Breast epithelium (tissue), 4 donors: ENCODE measurements around the gene KCTD20. TPM values are rescaled to one million over a fixed set of nuclear protein-coding genes. Genes with fewer than 3 reads are reported as not detected.
A peak's percentile ranks its signal among the peaks of the same experiment; 100 is the strongest.

ENCODE experiments used
- DNase-seq, 2 donors: peaks; one replicate each; pipeline ENCODE4 v3.0.0-alpha.2; 2019; ENCODE audit warnings: low spot score in 2 of 2
- H3K27ac ChIP-seq, 2 donors: fragments of 200-600 bp; sonication (generic) in 1 of 2; one replicate each; pipeline ENCODE4 v1.5.1; 2016 to 2019; ENCODE audit warnings: mild to moderate bottlenecking in 1 of 2
- H3K27me3 ChIP-seq, 2 donors: fragments of 200-600 bp; sonication (generic) in 1 of 2; one replicate each; pipeline versions ENCODE4 v1.5.1 to v1.6.0; 2017 to 2019; ENCODE audit warnings: control low read depth in 1 of 2, mild to moderate bottlenecking in 1 of 2
- H3K36me3 ChIP-seq: fragments of 200-600 bp; one replicate; pipeline ENCODE4 v1.5.1; 2019
- H3K4me1 ChIP-seq, 2 donors: fragments of 200-600 bp; sonication (generic); one replicate each; pipeline ENCODE4 v1.5.1; 2016 to 2019; ENCODE audit warnings: control low read depth in 1 of 2
- H3K4me3 ChIP-seq, 3 donors: fragments of 200-600 bp; sonication (generic); 1 replicate in 2 of 3; 2 replicates in 1 of 3; pipeline ENCODE4 v1.5.1; 2016 to 2019; ENCODE audit warnings: mild to moderate bottlenecking in 3 of 3, moderate library complexity in 2 of 3
- H3K9me3 ChIP-seq, 2 donors: fragments of 200-600 bp; sonication (generic) in 1 of 2; one replicate each; pipeline ENCODE4 v1.5.1; 2016 to 2019; ENCODE audit warnings: control low read depth in 1 of 2
- POLR2A ChIP-seq: fragments of 450-650 bp; IDR thresholded peaks from one replicate; pipeline ENCODE4 v1.6.1; 2016; ENCODE audit warnings: antibody characterized with exemption, mild to moderate bottlenecking, moderate library complexity
- POLR2AphosphoS5 ChIP-seq, 3 donors: sonication (generic); formaldehyde crosslinking; IDR thresholded peaks; one replicate each; pipeline ENCODE4 v1.6.1; 2017; ENCODE audit warnings: antibody characterized with exemption in 3 of 3
- intact Hi-C: fragments of 100-400 bp; cut with DNase I; formaldehyde crosslinking; loops from one replicate; pipeline ENCODE4 v1.15.1; 2023; ENCODE audit warnings: low total_unique reads
- total RNA-seq, 3 donors: library from RNA; depleted of rRNA; stranded (reverse); fragments of >200 nt; gene quantifications; one replicate each; pipeline ENCODE4 v1.1.0, GENCODE V29; 2016
- TF ChIP-seq, protein P1 (sequence below), 3 donors: fragments of 450-650 bp; IDR thresholded peaks; one replicate each; pipeline ENCODE4 v1.5.1; 2016 to 2017; ENCODE audit warnings: antibody characterized with exemption in 3 of 3, mild to moderate bottlenecking in 3 of 3, moderate library complexity in 3 of 3

The KCTD20 gene
- total RNA-seq, 3 donors from 2014 or later = 59.4 to 64.5 (median 61.6) TPM

DNA sequence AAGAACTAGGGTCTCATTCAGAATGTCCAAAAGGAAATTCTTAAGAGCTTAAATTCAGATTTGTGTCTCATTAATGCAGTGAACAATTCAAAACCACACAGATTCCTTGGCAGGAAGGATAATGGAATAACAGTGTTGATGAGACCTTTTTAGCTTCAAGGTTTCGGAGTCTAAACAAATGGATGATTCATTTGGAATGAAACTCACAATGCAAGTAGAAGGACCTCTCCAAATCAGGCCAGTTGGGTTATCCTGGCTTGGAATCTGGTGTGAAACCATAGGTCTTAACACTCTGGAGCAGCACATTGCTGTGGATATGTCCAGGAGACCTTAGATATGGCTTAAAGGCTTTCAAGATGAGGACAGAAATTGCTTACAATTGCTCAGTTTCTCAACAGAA lies 44.9 kb downstream of the KCTD20 start:
- DNase-seq = no peak
- intact Hi-C loops = no loop called here

DNA sequence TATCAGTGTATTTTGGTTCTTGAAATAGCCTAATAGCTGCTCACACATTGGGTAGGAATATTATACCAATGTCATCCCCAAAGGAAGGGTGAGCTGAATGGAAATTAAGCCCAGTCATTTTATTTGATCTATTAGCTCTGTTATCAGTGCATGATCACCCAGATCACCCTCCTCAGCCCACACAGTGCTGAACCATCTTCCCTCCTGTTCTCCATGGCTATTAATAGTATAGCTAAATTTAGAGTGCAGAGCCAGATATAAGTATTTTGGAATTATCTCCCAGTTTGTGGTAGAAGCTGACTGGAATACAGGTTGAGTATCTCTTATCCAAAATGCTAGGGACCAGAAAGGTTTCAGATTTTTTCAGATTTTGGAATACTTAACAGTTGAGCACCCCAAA lies 45.4 kb downstream of the KCTD20 start:
- DNase-seq = no peak
- peaks cover 8% of the 10 kb centered on the region for H3K36me3 ChIP-seq
- intact Hi-C loops = no loop called here
- H3K27me3 ChIP-seq = no peaks in the 10 kb centered on the region
- no peaks in the 10 kb centered on the region for H3K4me1 ChIP-seq
- TF ChIP-seq POLR2A = no peak
- TF ChIP-seq POLR2AphosphoS5 (IDR thresholded peaks at IDR 0.05) = no peak
- TF ChIP-seq, protein P1, sequence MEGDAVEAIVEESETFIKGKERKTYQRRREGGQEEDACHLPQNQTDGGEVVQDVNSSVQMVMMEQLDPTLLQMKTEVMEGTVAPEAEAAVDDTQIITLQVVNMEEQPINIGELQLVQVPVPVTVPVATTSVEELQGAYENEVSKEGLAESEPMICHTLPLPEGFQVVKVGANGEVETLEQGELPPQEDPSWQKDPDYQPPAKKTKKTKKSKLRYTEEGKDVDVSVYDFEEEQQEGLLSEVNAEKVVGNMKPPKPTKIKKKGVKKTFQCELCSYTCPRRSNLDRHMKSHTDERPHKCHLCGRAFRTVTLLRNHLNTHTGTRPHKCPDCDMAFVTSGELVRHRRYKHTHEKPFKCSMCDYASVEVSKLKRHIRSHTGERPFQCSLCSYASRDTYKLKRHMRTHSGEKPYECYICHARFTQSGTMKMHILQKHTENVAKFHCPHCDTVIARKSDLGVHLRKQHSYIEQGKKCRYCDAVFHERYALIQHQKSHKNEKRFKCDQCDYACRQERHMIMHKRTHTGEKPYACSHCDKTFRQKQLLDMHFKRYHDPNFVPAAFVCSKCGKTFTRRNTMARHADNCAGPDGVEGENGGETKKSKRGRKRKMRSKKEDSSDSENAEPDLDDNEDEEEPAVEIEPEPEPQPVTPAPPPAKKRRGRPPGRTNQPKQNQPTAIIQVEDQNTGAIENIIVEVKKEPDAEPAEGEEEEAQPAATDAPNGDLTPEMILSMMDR (IDR thresholded peaks at IDR 0.05) = no peak
- no peak overlapping the region for H3K27ac ChIP-seq
- no peaks in the 10 kb centered on the region for H3K9me3 ChIP-seq
- H3K4me3 ChIP-seq = no peak overlapping the region

More for the DNA sequence above, 44.9 kb downstream of the KCTD20 start:
- no peaks in the 10 kb centered on the region for H3K4me1 ChIP-seq
- H3K9me3 ChIP-seq = no peaks in the 10 kb centered on the region
- H3K27ac ChIP-seq = no peak overlapping the region
- no peaks in the 10 kb centered on the region for H3K27me3 ChIP-seq
- peaks cover 8% of the 10 kb centered on the region for H3K36me3 ChIP-seq
- no peak overlapping the region for H3K4me3 ChIP-seq
- TF ChIP-seq, protein P1 (IDR thresholded peaks at IDR 0.05) = no peak
- TF ChIP-seq POLR2A (no peak), POLR2AphosphoS5 (IDR thresholded peaks at IDR 0.05) (no peak)

DNA sequence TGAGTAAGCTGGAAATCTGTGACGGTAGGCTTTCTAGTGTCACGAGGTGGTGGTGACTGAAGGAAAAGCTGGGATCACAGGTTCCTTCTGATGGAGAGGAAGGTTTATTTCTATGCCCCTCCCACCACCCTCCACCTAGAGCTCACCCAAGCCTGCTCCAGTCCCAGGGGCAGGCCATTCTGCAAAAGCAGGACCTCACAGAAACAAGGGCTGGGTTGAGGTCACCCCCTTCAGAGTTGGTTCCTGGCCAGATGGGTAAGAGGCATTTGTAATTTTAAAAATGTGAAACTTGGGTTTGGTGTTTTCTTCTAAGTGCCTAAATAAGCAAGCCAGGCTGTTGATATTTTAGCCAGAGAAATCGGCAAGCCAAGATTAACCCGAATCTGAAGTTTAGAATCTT lies 46.6 kb downstream of the KCTD20 start:
- no peaks in the 10 kb centered on the region for H3K9me3 ChIP-seq
- no peak for TF ChIP-seq POLR2AphosphoS5 (IDR thresholded peaks at IDR 0.05)
- TF ChIP-seq, protein P1 (IDR thresholded peaks at IDR 0.05) = no peak
- no peak for TF ChIP-seq POLR2A
- intact Hi-C loops = no loop called here
- no peak overlapping the region for H3K27ac ChIP-seq
- H3K4me1 ChIP-seq = no peaks in the 10 kb centered on the region
- no peaks in the 10 kb centered on the region for H3K27me3 ChIP-seq
- no peak overlapping the region for H3K4me3 ChIP-seq
- no peak for DNase-seq
- peaks cover 8% of the 10 kb centered on the region for H3K36me3 ChIP-seq

DNA sequence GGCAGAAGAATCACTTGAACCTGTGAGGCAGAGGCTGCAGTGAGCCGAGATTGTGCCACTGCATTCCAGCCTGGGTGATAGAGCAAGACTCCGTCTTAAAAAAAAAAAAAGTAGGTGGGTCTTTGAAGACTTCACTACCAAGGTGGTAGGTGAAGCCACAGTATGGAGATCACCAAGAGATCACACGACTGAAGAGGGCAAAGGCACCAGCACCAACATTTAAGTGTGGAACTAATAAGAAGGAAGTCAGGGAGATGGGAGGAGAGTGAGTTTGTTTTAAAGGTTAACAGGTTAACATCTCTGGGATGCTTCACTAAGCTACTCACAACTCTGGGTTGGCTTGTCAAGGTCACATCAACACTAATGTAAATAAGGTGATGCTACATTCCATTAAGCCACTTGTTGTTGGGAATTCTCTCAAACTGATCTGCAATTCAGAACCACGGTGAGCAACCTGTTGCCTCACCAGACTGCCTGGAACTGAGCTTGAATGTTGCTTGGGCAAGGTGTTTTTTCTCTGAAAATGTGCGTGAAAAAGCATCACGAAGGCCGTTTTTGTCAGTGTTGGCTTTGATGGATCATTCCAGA lies 48.7 kb downstream of the KCTD20 start:
- Histone ChIP-seq H3K4me1 (no peaks in the 10 kb centered on the region), H3K36me3 (peaks cover 12% of the 10 kb centered on the region)
- intact Hi-C loops = loop anchor here (5.0 kb wide), 1 partner anchor 611 kb away; no protein-coding TSS in a partner anchor

DNA sequence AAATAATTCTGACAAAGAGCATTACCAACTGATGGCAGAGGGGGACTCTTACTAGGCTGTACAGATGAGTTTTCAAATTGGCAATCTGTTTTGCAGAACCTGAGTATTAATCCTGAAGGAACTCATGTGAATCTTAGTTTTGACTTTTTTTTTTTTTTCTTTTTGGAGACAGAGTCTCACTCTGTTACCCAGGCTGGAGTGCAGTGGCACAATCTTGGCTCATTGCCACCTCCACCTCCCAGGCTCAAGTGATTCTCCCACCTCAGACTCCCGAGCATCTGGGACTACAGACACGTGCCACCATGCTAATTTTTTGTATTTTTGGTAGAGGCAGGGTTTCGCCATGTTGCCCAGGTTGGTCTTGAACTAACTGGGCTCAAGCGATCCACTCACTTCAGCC lies 49.3 kb downstream of the KCTD20 start:
- H3K36me3 ChIP-seq = peaks cover 9% of the 10 kb centered on the region
- H3K4me1 ChIP-seq = no peaks in the 10 kb centered on the region
- H3K27ac ChIP-seq = peak overlapping the region in 1 of 2 donors; percentile 5
- no peaks in the 10 kb centered on the region for H3K27me3 ChIP-seq
- intact Hi-C loops = loop anchor here (5.0 kb wide), 1 partner anchor 610 kb away; no protein-coding TSS in a partner anchor
- TF ChIP-seq, protein P1 (IDR thresholded peaks at IDR 0.05) = no peak
- no peak for TF ChIP-seq POLR2AphosphoS5 (IDR thresholded peaks at IDR 0.05)
- TF ChIP-seq POLR2A = no peak
- no peak overlapping the region for H3K4me3 ChIP-seq
- DNase-seq = no peak
- no peaks in the 10 kb centered on the region for H3K9me3 ChIP-seq

More for the DNA sequence above, 48.7 kb downstream of the KCTD20 start:
- Histone ChIP-seq H3K9me3 (no peaks in the 10 kb centered on the region), H3K27ac (no peak overlapping the region), H3K4me3 (no peak overlapping the region), H3K27me3 (no peaks in the 10 kb centered on the region)
- TF ChIP-seq, protein P1 (IDR thresholded peaks at IDR 0.05) = no peak
- TF ChIP-seq POLR2A (no peak), POLR2AphosphoS5 (IDR thresholded peaks at IDR 0.05) (no peak)
- DNase-seq = no peak
